Measurements from ENCODE around the gene ARFRP1. TPM values are rescaled to one million over a fixed set of nuclear protein-coding genes. Genes with fewer than 3 reads are reported as not detected.

ARFRP1 gene
- total RNA-seq, 1 experiment from 2014 or later = 42.7 TPM

DNA sequence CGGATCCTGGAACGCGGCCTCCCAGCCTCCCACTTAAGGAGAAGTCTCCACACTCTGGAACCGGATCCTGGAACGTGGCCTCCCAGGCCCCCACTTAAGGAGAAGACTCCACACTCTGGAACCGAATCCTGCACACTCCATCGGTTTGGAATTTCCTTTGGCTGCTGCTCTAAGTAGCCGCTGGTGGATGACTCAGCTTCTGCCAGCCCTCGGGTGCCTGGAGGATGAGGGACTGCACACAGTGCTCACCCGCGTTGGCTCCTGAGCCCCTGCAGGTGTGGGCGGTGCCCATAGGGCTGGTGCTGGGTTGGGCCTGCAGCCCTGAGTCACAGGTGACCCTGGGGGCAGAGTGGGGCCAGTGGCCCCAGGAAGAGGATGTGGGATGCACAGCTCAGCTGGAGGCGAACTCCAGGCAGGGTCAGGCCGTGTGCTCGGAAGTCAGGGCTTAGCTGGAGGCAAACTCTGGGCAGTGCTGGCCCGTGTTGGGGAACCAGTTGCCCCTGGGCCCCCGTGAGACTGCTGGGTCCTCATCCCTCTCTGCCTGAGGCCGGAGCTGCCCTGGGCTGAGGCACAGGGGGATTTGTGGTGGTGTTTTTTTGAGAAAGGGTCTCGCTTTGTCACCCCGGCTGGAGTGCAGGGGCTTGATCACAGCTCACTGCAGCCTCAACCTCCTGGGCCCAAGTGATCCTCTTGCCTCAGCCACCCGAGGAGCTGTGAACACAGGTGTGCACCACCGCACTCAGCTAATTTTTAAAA, 25.2 kb downstream of the ARFRP1 start:
- no CpG with 5 or more reads among the region's 22 CpGs for WGBS (ENCODE audit: extremely low coverage, insufficient read length, low lambda C conversion rate)
- H4K20me1 ChIP-seq (ENCODE audit: control insufficient read depth, insufficient read depth, insufficient read length) = no peaks in the 10 kb centered on the region
- H3K27ac ChIP-seq (ENCODE audit: insufficient read length, low read depth, low read length) = no peak overlapping the region
- no peaks in the 10 kb centered on the region for H3K4me1 ChIP-seq (ENCODE audit: insufficient read depth, low read length)
- no peak overlapping the region for H3K23ac ChIP-seq (ENCODE audit: insufficient read length, low read depth, low read length)
- Mint-ChIP-seq H3K4me3 (no peak overlapping the region), H3K36me3 (ENCODE audit: insufficient read depth in 1 of 3, low read depth in 3 of 3) (peaks cover 6 to 9% (median 9%) of the 10 kb centered on the region in 3 experiments; a peak in 5 of 7 replicates), H3K9me3 (no peaks in the 10 kb centered on the region; a peak in 1 of 5 replicates), H3K27ac (no peak overlapping the region), H3K27me3 (ENCODE audit: low read depth) (no peaks in the 10 kb centered on the region), H3K4me1 (no peaks in the 10 kb centered on the region)
- H2BK120ac ChIP-seq (ENCODE audit: low read depth, low read length, poor library complexity, severe bottlenecking) = no peak overlapping the region
- no peak overlapping the region for H4K5ac ChIP-seq (ENCODE audit: insufficient read length, low read depth, low read length)
- no peak overlapping the region for H3T11ph ChIP-seq (ENCODE audit: low read length)
- no peak overlapping the region for H3K9ac ChIP-seq (ENCODE audit: extremely low read depth, insufficient read length, low read length)
- H3K18ac ChIP-seq (ENCODE audit: insufficient read length, low read depth, low read length) = no peak overlapping the region
- TF ChIP-seq, protein P1, sequence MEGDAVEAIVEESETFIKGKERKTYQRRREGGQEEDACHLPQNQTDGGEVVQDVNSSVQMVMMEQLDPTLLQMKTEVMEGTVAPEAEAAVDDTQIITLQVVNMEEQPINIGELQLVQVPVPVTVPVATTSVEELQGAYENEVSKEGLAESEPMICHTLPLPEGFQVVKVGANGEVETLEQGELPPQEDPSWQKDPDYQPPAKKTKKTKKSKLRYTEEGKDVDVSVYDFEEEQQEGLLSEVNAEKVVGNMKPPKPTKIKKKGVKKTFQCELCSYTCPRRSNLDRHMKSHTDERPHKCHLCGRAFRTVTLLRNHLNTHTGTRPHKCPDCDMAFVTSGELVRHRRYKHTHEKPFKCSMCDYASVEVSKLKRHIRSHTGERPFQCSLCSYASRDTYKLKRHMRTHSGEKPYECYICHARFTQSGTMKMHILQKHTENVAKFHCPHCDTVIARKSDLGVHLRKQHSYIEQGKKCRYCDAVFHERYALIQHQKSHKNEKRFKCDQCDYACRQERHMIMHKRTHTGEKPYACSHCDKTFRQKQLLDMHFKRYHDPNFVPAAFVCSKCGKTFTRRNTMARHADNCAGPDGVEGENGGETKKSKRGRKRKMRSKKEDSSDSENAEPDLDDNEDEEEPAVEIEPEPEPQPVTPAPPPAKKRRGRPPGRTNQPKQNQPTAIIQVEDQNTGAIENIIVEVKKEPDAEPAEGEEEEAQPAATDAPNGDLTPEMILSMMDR (conservative IDR thresholded peaks at IDR 0.05) = no peak
- no peaks in the 10 kb centered on the region for H3K9me3 ChIP-seq (ENCODE audit: control insufficient read depth, low read depth, low read length)
- no peaks in the 10 kb centered on the region for H3K23me2 ChIP-seq (ENCODE audit: insufficient read length, low read depth, low read length, poor library complexity, severe bottlenecking)
- no peak overlapping the region for H2AK5ac ChIP-seq (ENCODE audit: insufficient read length, low read length)
- no peak overlapping the region for H3K56ac ChIP-seq (ENCODE audit: insufficient read length, low read depth, low read length)
- no peaks in the 10 kb centered on the region for H3K79me1 ChIP-seq (ENCODE audit: insufficient read depth, low read depth, low read length, poor library complexity, severe bottlenecking)
- H2BK12ac ChIP-seq (ENCODE audit: insufficient read length, low read depth, low read length) = no peak overlapping the region
- H2AFZ ChIP-seq (ENCODE audit: low read length) = no peak overlapping the region
- H2BK5ac ChIP-seq (ENCODE audit: insufficient read length, low read length) = no peak overlapping the region
- H3K27me3 ChIP-seq (ENCODE audit: insufficient read depth, low read length) = no peaks in the 10 kb centered on the region
- H3K79me2 ChIP-seq (ENCODE audit: insufficient read depth, low read length) = no peaks in the 10 kb centered on the region
- no peak overlapping the region for H2BK20ac ChIP-seq (ENCODE audit: low read depth, low read length, poor library complexity, severe bottlenecking)
- H3K4me2 ChIP-seq (ENCODE audit: insufficient read depth, insufficient read length, low read length) = no peak overlapping the region
- H4K91ac ChIP-seq (ENCODE audit: insufficient read length, low read depth, low read length) = no peak overlapping the region
- no peak for DNase-seq
- no peak overlapping the region for H3K14ac ChIP-seq (ENCODE audit: insufficient read depth, low read length)
- H2BK15ac ChIP-seq (ENCODE audit: low read depth, low read length) = no peak overlapping the region
- H3K4ac ChIP-seq (ENCODE audit: low read depth, low read length) = no peak overlapping the region
- H4K8ac ChIP-seq (replicated peaks; ENCODE audit: insufficient read length, low read depth, low read length) = no peak overlapping the region
